ENCODE results near the gene SRGAP2B.
"Not testable (repeated sequence)": the region's sequence is repeated elsewhere in the genome, so short reads cannot be mapped to it uniquely, and the experiment has no call there.

Gene SRGAP2B

DNA sequence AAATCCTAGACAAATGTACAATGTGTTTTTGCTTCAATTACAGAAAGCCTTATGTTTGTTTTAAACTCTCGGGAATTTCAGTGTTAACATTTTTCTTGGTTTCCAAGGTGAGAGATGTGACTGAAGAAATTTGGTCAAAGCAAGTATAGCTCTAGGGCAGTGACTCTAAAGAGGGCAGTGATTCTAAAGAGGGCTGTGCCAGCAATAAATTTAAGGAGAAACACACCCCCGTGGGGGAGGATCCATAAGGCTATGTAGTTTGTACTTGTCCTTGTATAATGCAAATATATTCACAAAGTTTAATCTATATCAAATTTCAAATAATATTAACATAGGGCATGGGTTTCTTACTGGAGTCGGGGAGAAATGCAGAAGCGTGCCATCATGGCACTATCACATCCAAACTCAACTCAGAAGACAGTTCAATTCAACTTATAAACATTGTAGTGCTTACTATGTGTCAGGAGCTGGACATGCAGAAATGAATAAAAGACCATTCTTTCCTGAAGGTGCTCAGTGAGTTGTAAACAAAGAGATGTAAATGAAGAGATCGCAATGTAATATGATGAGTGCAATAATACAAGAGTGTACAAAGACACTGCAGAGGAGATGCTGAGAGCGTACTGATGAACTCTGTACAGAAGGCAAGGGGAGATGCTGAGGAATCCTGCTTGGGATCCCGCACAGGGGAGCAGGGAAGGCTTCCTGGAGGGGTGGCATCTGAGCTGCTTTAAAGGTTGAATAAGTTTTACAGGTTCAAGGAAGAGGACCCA, 12.5 kb downstream of the SRGAP2B start:
- not testable (repeated sequence) for DNase-seq

DNA sequence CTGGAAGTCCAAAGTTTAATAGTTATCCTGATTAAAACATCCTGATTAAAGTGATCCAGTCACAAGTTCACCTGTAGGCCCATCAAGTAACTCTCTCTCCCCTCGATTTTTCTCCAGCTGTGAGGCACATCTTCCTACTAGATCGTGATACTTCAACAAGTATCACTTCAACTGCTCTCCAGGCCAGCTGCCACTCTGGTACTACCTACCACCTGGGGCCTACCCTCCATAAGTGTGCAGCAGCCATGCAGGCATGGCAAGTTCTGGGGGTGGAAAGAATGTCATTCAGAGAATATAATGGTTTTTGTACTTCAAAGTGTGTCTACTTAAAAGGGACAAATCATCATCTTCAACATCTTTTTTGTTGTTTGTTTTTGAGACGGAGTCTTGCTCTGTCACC, 14.9 kb downstream of the SRGAP2B start:
- not testable (repeated sequence) for DNase-seq

DNA sequence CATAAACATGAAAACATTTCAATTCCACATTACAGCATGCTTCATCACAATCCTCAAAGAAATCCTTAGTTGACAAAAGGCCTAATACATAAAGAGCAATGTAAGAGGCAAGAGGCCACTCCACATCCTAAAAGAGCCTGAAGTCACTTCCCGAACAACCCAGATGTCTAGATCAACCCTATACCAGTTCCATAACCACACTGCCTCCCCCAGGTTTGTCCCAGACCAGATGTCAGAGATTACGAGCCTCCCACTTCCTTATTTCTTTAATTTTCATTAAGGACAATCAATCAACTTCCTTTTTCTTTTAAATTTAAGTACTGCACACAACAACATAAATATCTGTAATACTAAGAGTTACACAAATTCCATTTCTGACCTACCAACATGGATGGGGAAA, 15.4 kb downstream of the SRGAP2B start:
- DNase-seq: not testable (repeated sequence)

DNA sequence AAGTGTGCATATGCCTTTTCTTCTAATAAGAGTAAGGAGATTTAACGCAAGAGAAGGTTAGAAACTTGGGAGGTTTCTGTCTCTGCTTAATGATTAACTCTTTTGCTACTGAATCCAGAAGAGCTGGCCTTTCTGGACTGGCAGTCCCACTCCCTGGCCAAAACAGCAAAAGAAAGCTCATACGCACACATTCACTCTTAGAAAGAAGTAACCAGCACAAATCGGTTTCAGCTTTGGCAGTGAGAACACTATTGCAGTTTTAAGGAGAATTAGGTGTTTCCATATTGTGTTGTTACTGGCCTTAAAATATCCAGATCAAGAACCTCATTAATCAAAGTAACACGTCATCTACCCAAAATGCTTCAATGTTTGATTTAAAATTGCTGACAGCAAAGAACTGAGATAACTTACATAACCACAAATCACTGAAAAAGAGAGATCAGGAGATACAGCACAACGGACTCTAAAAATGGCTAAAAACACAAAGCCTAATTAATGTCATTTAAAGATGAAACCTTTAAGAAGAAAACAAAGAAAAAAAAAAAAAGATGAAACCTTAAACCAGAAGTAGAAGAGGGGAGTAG, 16.2 kb downstream of the SRGAP2B start:
- DNase-seq: not testable (repeated sequence)

DNA sequence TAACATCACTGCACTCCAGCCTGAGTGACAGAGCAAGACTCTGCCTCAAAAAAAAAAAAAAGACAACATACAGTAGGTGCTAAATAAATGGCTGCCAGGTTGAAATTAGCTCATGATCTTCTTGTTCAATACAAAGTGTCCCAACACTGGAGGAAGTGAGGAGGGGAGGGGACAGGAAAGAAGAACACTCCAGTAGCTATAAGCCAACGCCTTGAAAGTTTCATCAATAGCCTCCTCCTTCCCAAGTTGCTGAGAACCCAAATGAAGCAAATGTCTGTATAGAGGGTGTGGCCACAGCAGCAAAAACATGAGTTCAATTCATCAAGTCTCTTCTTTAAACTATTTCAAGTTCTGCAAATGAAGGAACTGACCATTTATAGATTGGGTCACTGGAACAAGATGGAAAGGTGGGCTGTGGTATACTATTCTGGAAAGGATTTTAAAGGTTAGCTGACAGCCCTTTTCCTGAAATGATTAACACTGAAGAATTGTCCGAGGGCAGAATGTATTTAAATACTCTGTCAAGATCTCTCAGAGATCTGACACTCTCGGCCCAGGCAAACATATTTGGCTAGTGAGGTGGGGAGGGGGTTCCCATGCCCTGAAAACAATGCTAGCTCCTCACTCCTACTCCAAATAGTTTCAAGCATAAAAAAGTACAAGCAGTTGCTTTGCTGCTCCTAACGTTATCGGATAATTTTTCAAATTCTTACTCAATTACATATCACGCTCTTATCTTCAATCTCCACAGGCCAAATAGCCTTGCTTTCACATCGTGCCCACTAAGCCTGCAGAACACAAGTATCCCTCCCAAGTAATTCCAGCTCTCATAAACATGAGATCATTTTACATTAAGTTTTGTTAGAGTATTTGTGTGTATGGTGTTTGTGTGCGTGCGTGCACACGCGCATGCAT, 17.0 kb downstream of the SRGAP2B start:
- not testable (repeated sequence) for DNase-seq

DNA sequence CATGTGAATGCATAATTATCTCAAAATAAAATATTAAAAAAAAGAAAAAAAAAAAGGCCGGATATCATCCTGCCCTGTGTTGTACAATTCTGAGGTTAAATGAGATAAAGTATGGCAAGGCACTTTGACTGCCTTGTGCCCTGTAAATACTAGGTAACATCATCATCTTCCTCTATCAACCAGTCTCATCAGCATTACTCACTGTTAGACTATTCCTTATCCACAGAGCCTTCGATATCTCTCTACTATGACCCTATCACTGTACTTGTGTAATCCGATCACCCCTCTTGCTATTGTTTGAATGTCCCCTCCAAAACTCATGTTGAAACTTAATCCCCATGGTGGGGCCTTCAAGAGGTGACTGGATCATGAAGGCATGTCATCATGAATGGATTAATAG, 18.3 kb downstream of the SRGAP2B start:
- not testable (repeated sequence) for DNase-seq

DNA sequence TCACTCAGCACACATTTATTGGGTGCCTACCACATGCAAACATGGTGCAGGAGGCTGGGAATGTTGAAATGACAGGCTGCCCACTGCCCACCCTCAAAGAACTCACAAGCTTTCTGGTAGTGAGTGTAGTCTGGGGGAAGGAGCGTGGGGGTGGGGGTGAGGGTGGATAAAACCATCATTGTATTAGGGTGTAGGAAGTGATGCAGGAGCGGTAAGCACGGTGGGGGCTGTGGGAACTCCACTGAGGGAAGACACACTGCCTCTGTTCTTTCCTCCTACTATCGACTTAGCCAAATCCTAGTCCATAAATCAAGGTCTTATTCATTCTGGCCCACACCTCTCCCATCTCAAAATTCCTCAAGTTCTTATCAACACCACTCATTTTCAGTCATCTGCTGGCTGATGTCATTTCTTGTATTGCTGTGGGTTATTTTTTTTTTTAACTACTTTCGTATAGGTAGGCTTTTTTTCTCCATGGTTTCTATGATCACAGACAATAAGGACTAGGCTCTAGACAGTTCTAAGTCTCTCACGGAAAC, 21.0 kb downstream of the SRGAP2B start:
- DNase-seq: not testable (repeated sequence)

DNA sequence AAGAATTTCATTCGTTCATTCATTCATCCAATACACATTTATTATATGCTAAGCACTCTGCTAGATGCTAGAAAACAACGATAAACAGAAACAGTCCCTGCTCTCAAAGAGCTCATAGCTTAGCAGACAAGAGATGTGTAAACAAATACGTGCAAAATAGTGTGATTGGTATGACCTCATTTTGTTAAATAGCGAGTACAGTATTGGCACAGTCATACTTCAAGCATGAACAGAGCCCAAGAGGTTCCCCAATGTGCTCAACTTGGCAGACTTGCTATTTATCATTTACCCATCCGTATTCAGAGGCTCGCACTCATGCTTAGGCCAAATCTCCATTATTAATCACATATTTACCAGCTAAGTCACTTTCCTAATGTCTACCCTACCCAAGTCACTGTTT, 23.6 kb downstream of the SRGAP2B start:
- DNase-seq: not testable (repeated sequence)

DNA sequence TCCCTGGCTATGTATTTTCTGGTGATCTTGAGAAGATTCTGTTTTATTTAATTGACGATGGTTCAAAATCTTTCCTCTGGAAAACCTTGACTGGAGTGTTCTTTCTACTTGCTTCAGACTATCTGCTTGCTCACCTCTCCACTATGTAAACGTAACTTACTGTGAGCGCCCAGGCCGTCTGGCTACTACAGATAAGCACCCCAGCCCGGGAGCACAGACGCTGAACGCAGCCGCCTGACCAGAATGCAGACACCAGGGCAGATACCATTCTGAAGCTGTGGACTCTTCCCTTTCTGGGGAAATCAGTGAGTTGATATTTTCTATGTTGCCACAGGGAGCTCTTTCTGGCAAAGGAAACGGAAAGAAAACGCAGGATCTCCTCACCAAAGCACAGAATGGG, 28.6 kb downstream of the SRGAP2B start:
- not testable (repeated sequence) for DNase-seq

DNA sequence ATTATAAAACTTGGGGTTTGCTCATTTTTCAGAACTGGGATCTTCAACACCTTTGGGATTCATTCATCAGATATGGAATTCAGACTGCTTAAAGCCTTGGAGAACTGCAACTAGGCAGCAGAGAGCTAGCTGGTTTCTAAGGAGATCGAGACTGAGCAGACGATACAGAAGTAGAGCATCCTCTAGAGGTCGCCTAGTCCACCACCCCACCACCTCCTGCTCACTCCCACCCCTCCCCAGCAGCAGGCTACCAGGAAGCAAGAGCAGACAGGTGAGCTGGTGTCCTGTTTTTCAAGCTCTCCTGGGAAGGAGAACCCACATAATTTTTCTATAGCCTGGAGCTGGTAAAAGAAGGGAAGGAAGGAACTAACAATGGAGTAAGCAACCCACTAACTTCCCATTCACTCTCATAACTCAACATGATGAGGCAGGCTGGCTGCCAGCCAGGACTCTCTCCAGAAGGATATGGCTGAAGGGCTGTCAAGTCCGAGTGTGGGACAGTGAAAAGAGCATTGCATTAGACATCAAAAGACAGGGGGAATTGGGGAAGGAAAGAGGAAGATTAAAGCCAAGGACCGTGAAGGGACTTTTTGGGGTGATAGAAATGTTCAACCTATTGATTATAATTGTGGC, 29.8 kb downstream of the SRGAP2B start:
- DNase-seq: not testable (repeated sequence)

DNA sequence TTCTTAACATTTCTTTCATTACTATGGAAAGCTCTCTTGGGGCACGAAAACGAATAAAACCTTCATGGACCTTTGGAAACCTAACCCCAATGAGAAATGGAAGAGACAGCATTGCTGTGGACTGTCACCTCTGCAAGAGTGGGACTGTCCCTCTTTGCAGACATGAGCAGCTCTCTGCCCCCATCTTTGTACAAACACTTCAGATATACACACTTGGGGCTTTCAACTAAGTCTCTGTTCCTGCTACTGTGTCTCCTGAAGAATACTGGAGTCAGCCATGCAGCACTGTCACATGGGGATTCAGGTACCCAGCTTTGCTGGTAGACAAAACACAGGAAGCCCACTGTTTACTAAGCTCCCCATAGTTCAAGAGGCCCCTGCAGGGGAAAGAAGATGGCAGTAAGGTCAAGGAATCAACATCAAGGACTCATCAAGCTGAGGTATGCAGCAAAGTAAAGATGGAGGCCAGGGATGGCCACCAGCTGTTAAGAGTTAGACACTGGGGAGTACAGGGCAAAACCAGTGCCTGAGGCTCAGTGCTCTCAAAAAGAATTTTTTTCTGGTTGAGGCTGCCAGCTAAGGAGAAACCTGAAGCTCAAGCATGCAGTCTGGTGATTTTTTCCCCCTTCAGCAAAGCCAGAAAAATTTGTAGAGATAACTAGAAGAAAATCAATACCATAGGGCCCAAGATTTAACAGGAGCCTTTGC, 31.0 kb downstream of the SRGAP2B start:
- DNase-seq: not testable (repeated sequence)

DNA sequence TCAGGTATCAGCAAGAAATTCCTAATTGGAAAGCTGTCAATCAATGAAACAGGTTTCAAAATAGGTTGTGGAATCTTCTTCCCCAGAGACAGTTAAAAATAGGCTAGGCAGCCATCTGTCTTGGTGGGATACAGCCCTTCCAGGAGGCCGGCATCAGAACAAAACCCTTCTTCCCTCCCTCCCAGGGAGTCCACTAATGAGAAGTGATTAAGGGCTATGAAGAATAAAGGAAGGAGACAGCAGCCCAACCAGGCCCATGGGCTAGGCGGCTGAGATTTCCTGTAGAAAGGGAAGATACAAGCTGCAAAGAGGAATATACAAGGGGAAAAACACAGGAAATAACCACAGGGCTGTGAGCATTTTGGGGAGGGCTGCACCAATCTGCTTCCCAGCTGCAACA, 31.8 kb downstream of the SRGAP2B start:
- DNase-seq: not testable (repeated sequence)

DNA sequence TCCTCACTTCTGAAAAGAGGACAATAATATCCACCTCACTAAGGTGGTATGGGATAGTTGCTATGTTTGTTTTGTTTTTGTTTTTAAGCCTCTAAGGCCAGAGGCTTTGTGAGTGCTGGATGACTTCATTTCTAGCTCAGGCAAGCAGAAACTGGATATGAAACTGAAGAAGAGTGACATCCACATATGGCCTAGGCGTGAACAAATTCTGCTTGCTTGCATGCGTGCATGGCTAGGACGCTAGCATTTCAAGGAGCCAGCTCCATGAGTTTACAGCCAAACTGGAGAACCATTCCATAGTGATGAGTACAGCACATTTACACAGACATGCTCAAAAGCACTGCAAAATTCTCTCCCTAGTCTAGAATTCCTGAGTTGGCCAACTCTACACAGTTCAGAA, 36.9 kb downstream of the SRGAP2B start:
- DNase-seq: peak; percentile 10

DNA sequence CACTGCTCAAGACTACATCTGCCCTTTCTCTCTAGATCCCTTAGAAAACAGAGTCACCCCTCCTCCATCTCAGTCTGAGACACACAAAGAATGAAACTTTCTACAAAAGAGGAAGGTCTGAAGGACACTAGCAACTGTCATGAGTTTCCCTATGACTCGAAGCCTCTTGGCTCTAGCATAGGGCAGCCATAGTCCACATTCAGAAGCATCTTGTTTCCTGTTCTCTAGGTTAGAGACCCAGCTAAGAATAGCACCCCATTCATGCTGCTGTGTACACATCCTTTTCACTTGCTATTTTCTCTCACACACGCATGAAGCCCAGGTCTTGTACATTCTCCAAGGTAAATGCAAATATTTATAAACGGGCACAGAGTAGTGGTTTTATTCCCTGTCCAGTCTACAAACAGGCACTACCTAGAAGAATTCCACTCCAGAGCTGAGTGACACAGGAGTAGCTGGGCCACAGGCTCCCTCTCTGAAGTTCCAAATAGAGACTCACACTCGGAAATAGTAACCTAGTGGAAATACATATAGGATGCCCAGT, 39.8 kb downstream of the SRGAP2B start:
- not testable (repeated sequence) for DNase-seq

DNA sequence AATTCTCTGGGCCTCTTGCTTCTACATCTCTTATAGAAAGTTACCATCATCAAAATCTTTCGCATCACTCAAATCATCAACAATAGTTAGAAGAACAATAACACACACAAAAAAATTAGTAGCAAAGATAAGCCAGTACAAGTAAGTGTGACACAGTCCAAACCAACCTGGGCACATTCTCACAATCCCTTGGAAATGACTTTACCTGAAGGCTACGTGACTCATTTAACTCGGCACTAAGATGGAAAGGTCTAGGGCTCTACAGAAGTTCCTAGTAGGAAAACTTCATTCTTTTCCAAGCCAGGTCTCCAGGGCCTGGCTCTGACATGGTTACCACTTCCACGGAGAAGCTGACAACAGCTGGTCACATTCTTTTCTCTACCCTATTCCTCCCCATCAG, 41.7 kb downstream of the SRGAP2B start:
- not testable (repeated sequence) for DNase-seq

DNA sequence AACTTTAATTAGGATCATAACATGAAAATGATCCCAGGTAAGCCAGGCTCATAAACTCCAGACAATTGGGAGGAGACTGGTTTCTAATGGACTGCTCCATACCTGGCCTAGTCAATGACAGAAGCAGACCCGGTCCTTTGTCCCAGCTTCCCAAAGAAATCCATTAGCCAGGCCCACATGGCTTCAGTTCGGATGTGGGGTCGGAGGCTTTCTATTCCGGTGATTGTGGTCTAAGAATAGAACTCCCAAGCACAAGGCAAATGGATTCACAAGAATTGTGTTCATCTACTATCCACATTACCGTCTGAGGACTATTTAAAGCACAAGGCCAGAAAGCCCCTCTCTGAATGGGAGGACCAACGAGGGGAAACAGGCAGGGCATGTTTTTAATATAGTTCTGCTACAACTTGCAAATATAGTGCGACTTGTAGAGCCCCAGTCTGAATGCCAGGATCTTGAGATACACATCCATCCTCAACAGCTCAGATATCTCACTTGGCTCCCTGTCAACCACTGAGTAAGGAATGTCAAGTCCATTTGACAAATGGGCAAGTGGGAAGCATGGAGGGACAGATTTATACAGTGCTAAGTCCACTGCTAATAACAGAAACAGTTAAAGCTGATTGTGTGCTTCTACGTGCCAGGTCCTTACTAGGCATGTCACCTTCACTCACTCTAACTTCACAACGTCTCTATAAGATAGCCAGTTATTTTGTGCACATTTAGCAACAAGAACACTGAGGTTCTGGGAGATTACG, 42.9 kb downstream of the SRGAP2B start:
- DNase-seq: not testable (repeated sequence)

DNA sequence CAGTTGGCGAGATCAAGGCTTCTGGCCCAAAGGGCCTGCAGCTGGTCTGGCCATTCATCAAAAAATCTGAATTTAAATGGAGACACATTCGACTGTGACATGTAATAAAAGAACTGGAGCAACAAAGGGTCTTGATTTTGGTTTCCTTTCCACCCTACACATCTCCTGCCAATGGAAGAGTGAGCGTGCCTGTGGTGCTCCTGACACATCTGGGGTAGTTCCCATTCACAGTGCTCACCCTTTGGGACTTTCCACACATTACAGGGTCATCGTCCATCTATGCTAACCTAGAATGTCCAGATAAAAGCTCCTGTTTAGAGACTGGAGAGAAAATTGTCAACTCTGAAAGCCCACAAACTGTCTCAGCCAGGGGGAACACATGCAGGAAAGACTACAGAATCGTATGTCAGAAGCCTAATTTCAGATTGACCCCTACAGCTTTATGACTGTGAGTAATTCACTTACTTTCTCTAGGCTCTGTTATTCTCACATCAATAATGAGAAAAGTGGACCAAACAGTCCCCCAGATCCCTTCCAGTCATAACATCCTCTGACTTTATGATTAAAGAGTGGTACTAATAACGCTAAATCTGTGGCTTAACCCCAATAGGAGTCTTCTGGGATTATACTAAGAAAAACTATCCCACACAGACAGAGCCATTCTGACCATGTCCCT, 46.8 kb downstream of the SRGAP2B start:
- not testable (repeated sequence) for DNase-seq

DNA sequence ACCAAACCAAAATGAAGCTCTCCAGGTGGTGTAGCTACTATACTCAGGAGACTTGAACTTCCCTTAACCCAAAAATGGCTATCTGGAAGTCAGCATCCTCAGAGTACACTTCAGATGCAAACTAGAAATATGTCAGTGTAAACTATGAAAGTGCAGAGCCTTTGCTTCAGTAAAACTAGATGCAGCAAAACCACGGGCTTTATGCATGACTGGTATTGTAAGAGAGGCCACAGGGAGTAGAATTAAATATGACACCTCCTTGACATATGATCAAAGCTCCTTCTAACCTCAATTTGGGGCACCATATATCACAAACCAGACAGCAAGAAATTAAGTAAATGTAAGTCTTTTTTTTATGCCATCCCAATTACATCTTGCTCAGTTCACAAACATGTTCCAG, 47.6 kb downstream of the SRGAP2B start:
- DNase-seq: not testable (repeated sequence)

DNA sequence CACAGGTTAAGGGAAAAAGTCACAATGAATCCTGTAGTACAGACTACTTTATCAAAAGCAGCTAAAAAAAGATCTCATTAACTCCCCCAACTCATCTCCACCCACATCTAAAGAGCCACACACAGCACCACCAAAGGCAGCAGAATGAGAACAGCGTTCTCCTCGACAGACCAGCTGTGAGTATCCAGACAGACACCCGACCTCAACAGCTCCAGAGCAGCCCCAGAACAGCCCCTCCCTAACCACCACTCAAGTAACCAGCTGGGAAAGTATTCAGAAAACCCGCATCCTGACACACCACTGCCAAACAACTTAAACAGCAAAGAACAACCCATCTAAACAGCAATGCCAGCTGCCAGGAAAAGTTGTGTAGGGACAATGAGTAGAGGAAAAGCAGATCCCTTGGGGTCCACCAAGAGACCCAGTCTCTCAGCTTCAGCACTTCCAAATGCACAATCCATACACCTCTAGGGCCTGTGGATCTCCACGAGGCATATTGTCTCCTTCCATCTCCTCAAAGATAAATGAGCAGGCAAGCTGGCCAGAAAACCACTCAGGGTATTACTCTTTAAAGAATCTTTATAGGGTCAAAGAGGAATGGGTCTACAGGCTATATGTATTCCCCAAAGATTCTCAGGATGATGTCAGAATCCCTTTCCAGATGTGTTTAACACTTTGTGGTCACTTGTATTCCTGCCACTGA, 49.4 kb downstream of the SRGAP2B start:
- not testable (repeated sequence) for DNase-seq

DNA sequence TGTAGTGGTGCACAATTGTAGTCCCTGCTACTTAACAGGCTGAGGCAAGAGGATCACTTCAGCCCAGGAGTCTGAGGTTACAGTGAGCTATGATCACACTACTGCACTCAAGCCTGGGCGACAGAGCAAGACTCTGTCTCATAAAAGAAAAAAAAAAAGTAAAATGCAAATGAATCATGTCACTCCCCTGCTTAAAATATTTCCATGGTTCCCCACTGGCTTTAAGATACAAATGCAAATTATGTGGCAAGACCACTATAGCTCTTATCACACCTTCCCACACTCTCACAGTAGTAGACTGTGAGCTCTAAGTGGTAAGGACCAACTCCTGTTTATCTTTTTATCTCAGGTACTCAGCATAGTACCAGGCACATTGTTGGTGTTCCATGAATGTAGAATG, 53.6 kb downstream of the SRGAP2B start:
- DNase-seq: not testable (repeated sequence)

Measured in activated CD4-positive, alpha-beta T cell treated with anti-CD3 and anti-CD28 coated beads, Interleukin-10, Interleukin-2, amounts not matched to agents 100 ng/mL and 50 ng/mL, durations not matched to agents 16 hours and 8 hours (primary cell).